Osteoblast (primary cell): Measurements from ENCODE around the gene SGCE. TPM values are rescaled to one million over a fixed set of nuclear protein-coding genes. Genes with fewer than 3 reads are reported as not detected.

Experiments
- DNase-seq: peaks from one replicate; pipeline ENCODE4 v3.0.0; 2011; ENCODE audit warnings: low spot score, mixed read lengths; ENCODE audit not compliant: insufficient read length; ENCODE audit errors: missing footprints
- H2AFZ ChIP-seq: 2 replicates; pipeline ENCODE4 v1.6.0; 2011; ENCODE audit warnings: mild to moderate bottlenecking, low read length
- H3K27ac ChIP-seq: 2 replicates; pipeline ENCODE4 v1.5.1; 2011; ENCODE audit warnings: mild to moderate bottlenecking, low read depth, low read length, moderate library complexity
- H3K27me3 ChIP-seq: 2 replicates; pipeline ENCODE4 v1.6.0; 2012; ENCODE audit warnings: mild to moderate bottlenecking, control low read depth, inconsistent platforms, low read length, moderate library complexity; ENCODE audit not compliant: insufficient read depth
- H3K36me3 ChIP-seq: 2 replicates; pipeline ENCODE4 v1.5.1; 2011; ENCODE audit warnings: mild to moderate bottlenecking, low read length, control low read depth, moderate library complexity; ENCODE audit not compliant: insufficient read depth
- H3K4me1 ChIP-seq: 2 replicates; pipeline ENCODE4 v1.5.1; 2011; ENCODE audit warnings: mild to moderate bottlenecking, low read length, control low read depth, moderate library complexity; ENCODE audit not compliant: insufficient read depth
- H3K4me2 ChIP-seq: 2 replicates; pipeline ENCODE4 v1.6.0; 2011; ENCODE audit warnings: mild to moderate bottlenecking, low read length; ENCODE audit not compliant: insufficient read depth
- H3K4me3 ChIP-seq: fragments of 200-600 bp; sonication (generic); 3 replicates; pipeline ENCODE4 v1.5.1; 2012; ENCODE audit warnings: mild to moderate bottlenecking, low read length, inconsistent platforms; ENCODE audit not compliant: insufficient read depth
- H3K79me2 ChIP-seq: 2 replicates; pipeline ENCODE4 v1.6.0; 2012; ENCODE audit warnings: mild to moderate bottlenecking, low read length, control low read depth, inconsistent platforms; ENCODE audit not compliant: insufficient read depth
- H3K9me3 ChIP-seq: 2 replicates; pipeline ENCODE4 v1.5.1; 2011; ENCODE audit warnings: low read depth, low read length, control low read depth
- H4K20me1 ChIP-seq: 2 replicates; pipeline ENCODE4 v1.6.0; 2012; ENCODE audit warnings: mild to moderate bottlenecking, low read length, control low read depth; ENCODE audit not compliant: insufficient read depth
- total RNA-seq: library from RNA; depleted of rRNA; stranded (reverse); fragments of >200 nt; gene quantifications from 2 replicates; pipeline ENCODE4 v1.2.3, GENCODE V29; 2012
- TF ChIP-seq, protein P1 (sequence below): IDR thresholded peaks from 2 replicates; pipeline ENCODE4 v1.5.1; 2011; ENCODE audit warnings: mild to moderate bottlenecking, low read depth, low read length, moderate library complexity; ENCODE audit errors: extremely low read depth

Gene SGCE
- total RNA-seq, 1 donor, result 60.8 TPM

DNA sequence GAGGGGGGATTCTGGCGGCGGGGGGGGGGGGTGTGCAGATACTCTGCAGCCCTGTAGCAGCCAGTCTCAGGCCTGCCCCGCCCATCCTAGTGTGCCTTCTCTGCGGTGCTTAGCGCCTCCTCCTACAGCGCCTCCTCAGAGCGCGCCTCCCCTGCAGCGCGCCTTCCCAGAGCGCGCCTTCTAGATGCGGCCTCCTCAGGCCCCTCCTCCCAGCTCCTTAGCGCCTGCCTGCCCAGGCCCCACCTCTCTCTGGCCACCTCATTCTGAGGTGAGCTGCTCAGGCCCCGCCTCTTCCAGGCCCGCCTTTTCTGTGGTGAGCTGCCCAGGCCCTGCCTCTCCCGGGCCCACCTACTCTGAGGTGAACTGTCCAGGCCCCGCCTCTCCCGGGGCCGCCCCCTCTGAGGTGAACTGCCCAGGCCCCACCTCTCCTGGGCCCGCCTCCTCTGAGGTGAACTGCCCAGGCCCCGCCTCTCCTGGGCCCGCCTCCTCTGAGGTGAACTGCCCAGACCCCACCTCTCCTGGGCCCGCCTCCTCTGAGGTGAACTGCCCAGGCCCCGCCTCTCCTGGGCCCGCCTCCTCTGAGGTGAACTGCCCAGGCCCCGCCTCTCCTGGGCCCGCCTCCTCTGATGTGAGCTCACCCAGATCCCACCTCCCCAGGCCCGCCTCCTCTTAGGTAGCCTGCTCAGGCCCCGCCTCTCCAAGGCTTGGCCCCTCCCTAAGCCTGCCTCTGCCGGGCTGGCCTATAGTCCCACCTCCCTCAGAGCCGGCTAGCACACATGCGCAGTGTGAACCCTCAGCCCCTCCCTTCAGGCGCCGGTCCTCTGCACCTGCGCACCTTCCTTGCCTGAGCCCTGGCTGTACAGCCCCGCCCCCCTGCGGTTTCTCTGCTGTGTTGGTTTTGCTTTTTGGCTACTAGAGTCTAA lies 2.1 kb upstream of the SGCE start:
- H3K79me2 ChIP-seq, result peaks cover 17% of the 10 kb centered on the region
- TF ChIP-seq, protein P1, sequence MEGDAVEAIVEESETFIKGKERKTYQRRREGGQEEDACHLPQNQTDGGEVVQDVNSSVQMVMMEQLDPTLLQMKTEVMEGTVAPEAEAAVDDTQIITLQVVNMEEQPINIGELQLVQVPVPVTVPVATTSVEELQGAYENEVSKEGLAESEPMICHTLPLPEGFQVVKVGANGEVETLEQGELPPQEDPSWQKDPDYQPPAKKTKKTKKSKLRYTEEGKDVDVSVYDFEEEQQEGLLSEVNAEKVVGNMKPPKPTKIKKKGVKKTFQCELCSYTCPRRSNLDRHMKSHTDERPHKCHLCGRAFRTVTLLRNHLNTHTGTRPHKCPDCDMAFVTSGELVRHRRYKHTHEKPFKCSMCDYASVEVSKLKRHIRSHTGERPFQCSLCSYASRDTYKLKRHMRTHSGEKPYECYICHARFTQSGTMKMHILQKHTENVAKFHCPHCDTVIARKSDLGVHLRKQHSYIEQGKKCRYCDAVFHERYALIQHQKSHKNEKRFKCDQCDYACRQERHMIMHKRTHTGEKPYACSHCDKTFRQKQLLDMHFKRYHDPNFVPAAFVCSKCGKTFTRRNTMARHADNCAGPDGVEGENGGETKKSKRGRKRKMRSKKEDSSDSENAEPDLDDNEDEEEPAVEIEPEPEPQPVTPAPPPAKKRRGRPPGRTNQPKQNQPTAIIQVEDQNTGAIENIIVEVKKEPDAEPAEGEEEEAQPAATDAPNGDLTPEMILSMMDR, result no peak
- H3K4me2 ChIP-seq, result peak overlapping the region; percentile 64
- H3K4me3 ChIP-seq, result peak overlapping the region; percentile 84
- H3K4me1 ChIP-seq, result peaks cover 9% of the 10 kb centered on the region
- H3K27ac ChIP-seq, result no peak overlapping the region
- H3K36me3 ChIP-seq, result no peaks in the 10 kb centered on the region
- DNase-seq, result peak; percentile 89
- H3K27me3 ChIP-seq, result no peaks in the 10 kb centered on the region
- H3K9me3 ChIP-seq, result no peaks in the 10 kb centered on the region
- no peaks in the 10 kb centered on the region for H4K20me1 ChIP-seq
- H2AFZ ChIP-seq, result peak overlapping the region; percentile 1

DNA sequence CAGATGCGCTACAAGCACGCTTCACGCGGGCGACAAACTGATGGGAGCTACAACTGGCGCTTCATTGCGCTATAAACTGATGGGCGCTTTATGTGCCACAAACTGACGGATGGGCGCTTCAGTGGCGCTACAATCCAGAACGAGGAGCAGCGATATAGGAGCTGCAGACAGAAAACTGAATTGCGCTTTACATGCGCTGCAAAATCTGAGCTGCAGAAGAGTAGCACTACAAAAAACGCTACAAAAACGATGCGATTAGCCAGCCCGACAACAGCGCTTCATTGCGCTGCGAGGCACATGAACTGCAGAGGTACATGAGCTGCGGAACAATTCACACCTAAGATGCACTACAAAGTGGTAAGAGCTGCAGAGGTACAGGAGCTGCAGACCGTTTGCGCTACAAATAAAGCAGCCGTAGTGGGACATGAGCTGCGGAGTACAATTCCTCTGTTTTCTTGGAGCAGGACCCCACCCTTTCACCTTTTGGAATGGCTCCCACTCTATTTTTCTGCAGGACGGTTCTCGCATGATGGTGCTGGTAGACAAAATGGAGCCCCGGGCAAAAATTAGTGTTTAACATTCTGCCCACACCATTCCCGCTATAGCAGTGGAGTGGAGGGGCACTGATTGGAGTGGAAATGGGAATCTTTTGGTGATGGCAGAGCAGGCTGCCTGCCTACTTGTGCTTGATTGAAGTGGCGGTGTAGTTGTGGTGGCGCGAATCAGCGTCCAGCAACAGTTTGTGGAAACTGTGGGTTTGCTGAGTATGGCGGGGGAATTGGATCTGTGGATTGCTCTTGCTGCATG lies 1.2 kb upstream of the SGCE start:
- peaks cover 9% of the 10 kb centered on the region for H3K4me1 ChIP-seq
- H3K79me2 ChIP-seq, result peaks cover 26% of the 10 kb centered on the region
- peak overlapping the region; percentile 64 for H3K4me2 ChIP-seq
- H3K27ac ChIP-seq, result no peak overlapping the region
- H3K9me3 ChIP-seq, result no peaks in the 10 kb centered on the region
- H2AFZ ChIP-seq, result peak overlapping the region; percentile 83
- H3K4me3 ChIP-seq, result peak overlapping the region; percentile 84
- no peaks in the 10 kb centered on the region for H3K36me3 ChIP-seq
- H3K27me3 ChIP-seq, result no peaks in the 10 kb centered on the region
- TF ChIP-seq, protein P1, result no peak
- DNase-seq, result no peak
- H4K20me1 ChIP-seq, result no peaks in the 10 kb centered on the region

DNA sequence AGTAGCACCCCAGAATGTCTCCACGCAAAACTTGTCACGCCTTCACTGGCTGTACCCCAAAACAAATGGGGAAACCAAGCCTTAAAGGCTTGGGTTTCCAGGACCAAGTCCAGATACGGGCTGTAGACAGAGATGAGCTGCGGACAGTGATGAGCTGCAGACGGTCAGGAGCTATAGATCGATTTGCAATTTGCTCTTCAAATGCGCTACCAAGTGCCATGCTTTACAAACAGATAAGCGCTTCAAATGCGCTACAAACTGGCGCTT lies 658 bp upstream of the SGCE start:
- TF ChIP-seq, protein P1, result no peak
- no peak overlapping the region for H3K27ac ChIP-seq
- H4K20me1 ChIP-seq, result no peaks in the 10 kb centered on the region
- no peaks in the 10 kb centered on the region for H3K27me3 ChIP-seq
- peak overlapping the region; percentile 48 for H2AFZ ChIP-seq
- H3K4me3 ChIP-seq, result peak overlapping the region; percentile 84
- H3K36me3 ChIP-seq, result no peaks in the 10 kb centered on the region
- peaks cover 9% of the 10 kb centered on the region for H3K4me1 ChIP-seq
- no peak for DNase-seq
- H3K79me2 ChIP-seq, result peaks cover 32% of the 10 kb centered on the region
- peak overlapping the region; percentile 64 for H3K4me2 ChIP-seq
- no peaks in the 10 kb centered on the region for H3K9me3 ChIP-seq
